B cell (primary cell): Measurements from ENCODE around the gene TACC3. TPM values are rescaled to one million over a fixed set of nuclear protein-coding genes. Genes with fewer than 3 reads are reported as not detected.

Experiments used
- ATAC-seq: fragments of 200-7000 bp; cut with Tn5 transposase; one replicate; pipeline ENCODE4 v1.10.0; 2021; ENCODE audit warnings: low read depth, mild to moderate bottlenecking, moderate number of reproducible peaks, moderate library complexity
- CTCF ChIA-PET: fragments of 350-600 bp; sonication (Branson Sonifier 250); formaldehyde crosslinking; loops from one replicate; lab custom pipeline; 2021; ENCODE audit warnings: antibody characterized with exemption, inconsistent platforms; lab: Charles Lee
- POLR2A ChIA-PET: fragments of 350-600 bp; sonication (Branson Sonifier 250); formaldehyde crosslinking; loops from one replicate; lab custom pipeline; 2021; ENCODE audit warnings: antibody characterized with exemption; lab: Charles Lee
- DNase-seq: peaks from one replicate; pipeline ENCODE4 v3.0.0; 2013
- H2AFZ ChIP-seq: 2 replicates; pipeline ENCODE4 v1.6.1; 2012; ENCODE audit warnings: mild to moderate bottlenecking, low read depth, low read length; ENCODE audit not compliant: insufficient read depth, poor library complexity, severe bottlenecking
- H3K27ac ChIP-seq, 2 donors: 1 replicate in 1 of 2; 2 replicates in 1 of 2; pipeline ENCODE4 v1.5.1; 2012 to 2013; ENCODE audit warnings: low read length in 2 of 2, mild to moderate bottlenecking in 2 of 2, moderate library complexity in 1 of 2
- H3K27me3 ChIP-seq, 4 experiments: fragments of 200-600 bp in 1 of 4; sonication (generic) in 1 of 4; replicated peaks in 1 of 4; 1 replicate in 2 of 4; 2 replicates in 2 of 4; pipeline versions ENCODE4 v1.6.1 to v1.7.0; 2013 to 2016; ENCODE audit warnings: low read length in 3 of 4, mild to moderate bottlenecking in 2 of 4, mixed read lengths in 1 of 4, moderate library complexity in 1 of 4; ENCODE audit not compliant: insufficient read depth in 4 of 4, control insufficient read depth in 3 of 4; ENCODE audit errors: control extremely low read depth in 1 of 4
- H3K36me3 ChIP-seq, 2 experiments: replicated peaks in 1 of 2; 1 replicate in 1 of 2; 2 replicates in 1 of 2; pipeline versions ENCODE4 v1.6.1 to v1.7.1; 2013; ENCODE audit warnings: low read length in 1 of 2; ENCODE audit not compliant: insufficient read depth in 2 of 2, control insufficient read depth in 1 of 2; ENCODE audit errors: control extremely low read depth in 1 of 2, extremely low read depth in 1 of 2
- H3K4me1 ChIP-seq, 2 donors: fragments of 200-600 bp in 1 of 2; sonication (generic) in 1 of 2; 1 replicate in 1 of 2; 2 replicates in 1 of 2; pipeline versions ENCODE4 v1.5.1 to v1.6.1; 2013 to 2017; ENCODE audit warnings: low read length in 2 of 2; ENCODE audit not compliant: control insufficient read depth in 2 of 2, insufficient read depth in 2 of 2
- H3K4me2 ChIP-seq: replicated peaks from 2 replicates; pipeline ENCODE3; 2012; ENCODE audit warnings: mild to moderate bottlenecking, low read depth, low read length; ENCODE audit not compliant: poor library complexity, severe bottlenecking
- H3K4me3 ChIP-seq, 5 experiments: fragments of 200-600 bp in 1 of 5; sonication (generic) in 1 of 5; 1 replicate in 3 of 5; 2 replicates in 2 of 5; pipeline versions ENCODE4 v1.5.1 to v1.7.0; 2011 to 2016; ENCODE audit warnings: low read length in 4 of 5, mild to moderate bottlenecking in 4 of 5, low read depth in 2 of 5, control low read depth in 1 of 5, moderate library complexity in 1 of 5; ENCODE audit not compliant: insufficient read depth in 1 of 5; ENCODE audit errors: control extremely low read depth in 1 of 5, extremely low read depth in 1 of 5
- H3K79me2 ChIP-seq: fragments of 200-600 bp; sonication (generic); one replicate; pipeline ENCODE4 v1.6.0; 2016; ENCODE audit warnings: low read length; ENCODE audit not compliant: control insufficient read depth, insufficient read depth
- H3K9ac ChIP-seq: fragments of 200-600 bp; sonication (generic); 2 replicates; pipeline ENCODE4 v1.6.1; 2017; ENCODE audit warnings: mild to moderate bottlenecking, low read length, moderate library complexity
- H3K9me3 ChIP-seq, 3 donors: one replicate each; pipeline versions ENCODE4 v1.6.1 to v1.7.1; 2013; ENCODE audit warnings: low read length in 2 of 3; ENCODE audit not compliant: control insufficient read depth in 2 of 3, insufficient read depth in 1 of 3; ENCODE audit errors: control extremely low read depth in 1 of 3
- H4K20me1 ChIP-seq: 2 replicates; pipeline ENCODE4 v1.6.0; 2012; ENCODE audit warnings: mild to moderate bottlenecking, low read length; ENCODE audit not compliant: insufficient read depth, control insufficient read depth, poor library complexity, severe bottlenecking
- H3K27ac Mint-ChIP-seq: one replicate; pipeline ENCODE4 v1.8.0; 2021; ENCODE audit warnings: mixed read lengths
- H3K27me3 Mint-ChIP-seq: one replicate; pipeline ENCODE4 v1.8.0; 2021; ENCODE audit warnings: mixed read lengths
- H3K4me1 Mint-ChIP-seq: one replicate; pipeline ENCODE4 v1.8.0; 2021; ENCODE audit warnings: mixed read lengths
- H3K4me3 Mint-ChIP-seq: one replicate; pipeline ENCODE4 v1.8.0; 2021; ENCODE audit warnings: mixed read lengths
- H3K9me3 Mint-ChIP-seq: one replicate; pipeline ENCODE4 v1.8.0; 2022; ENCODE audit warnings: mixed read lengths; ENCODE audit not compliant: insufficient read depth
- EZH2 ChIP-seq: IDR thresholded peaks from 2 replicates; pipeline ENCODE4 v1.6.1; 2012; ENCODE audit warnings: borderline replicate concordance, low read depth, mild to moderate bottlenecking, moderate library complexity, low read length; ENCODE audit not compliant: insufficient read depth, poor library complexity, severe bottlenecking
- WGBS: methylation state at CpG from one replicate; pipeline ENCODE4 v1.1.5; 2013; ENCODE audit warnings: missing lambda C conversion rate; ENCODE audit not compliant: insufficient coverage; 5-methylcytosine and 5-hydroxymethylcytosine counted together
- intact Hi-C: fragments of 100-400 bp; cut with micrococcal nuclease; formaldehyde crosslinking; loops from one replicate; pipeline ENCODE4 v1.10.0; 2022
- polyA plus RNA-seq: library from polyadenylated mRNA; depleted of rRNA; stranded (reverse); fragments of >200 nt; gene quantifications from 2 replicates; pipeline ENCODE4 v1.2.3, GENCODE V29; 2012
- total RNA-seq, 2 donors: library from RNA; stranded (reverse); fragments of 120-200 nt in 1 of 2; gene quantifications; 1 replicate in 1 of 2; 2 replicates in 1 of 2; pipeline versions ENCODE4 v1.2.3 to v1.2.4, GENCODE V29; 2013 to 2022
- TF ChIP-seq, protein P1 (sequence below): fragments of 200-600 bp; IDR thresholded peaks from one replicate; pipeline ENCODE4 v1.8.0; 2022; ENCODE audit warnings: antibody characterized with exemption, mild to moderate bottlenecking

TACC3 gene
- total and polyA plus RNA-seq, 2 donors (not counting 1 experiment from before 2014, with no cell fraction given): 29.5 to 47.9 TPM

DNA sequence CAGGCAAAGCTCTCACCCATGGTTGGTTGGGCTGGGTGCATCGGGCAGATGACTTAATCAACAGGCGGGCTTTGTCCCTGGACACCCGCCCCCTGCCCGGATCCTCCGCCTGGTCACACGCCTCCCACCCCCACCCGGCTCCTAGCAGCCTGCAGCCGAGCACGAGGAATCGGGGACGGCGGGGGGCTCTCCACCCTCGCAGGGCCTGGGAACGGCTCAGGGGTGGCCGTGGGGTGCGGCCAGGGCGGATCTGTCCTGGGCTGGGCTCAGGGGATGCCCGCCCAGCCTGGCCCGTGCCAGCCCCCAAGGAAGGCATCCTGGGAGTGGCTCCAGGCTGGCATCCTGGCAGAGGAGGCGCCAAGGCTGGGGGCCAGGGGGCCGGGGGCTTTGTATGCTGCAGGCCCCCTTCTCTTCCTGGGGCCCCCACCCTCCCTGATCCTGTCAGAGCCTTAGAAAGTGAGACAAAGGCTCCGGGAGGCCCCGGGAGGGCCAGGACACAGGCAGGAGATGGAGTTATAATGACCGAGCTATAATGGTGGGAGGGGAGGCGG lies 39.3 kb downstream of the TACC3 start:
- TF ChIP-seq, protein P1, sequence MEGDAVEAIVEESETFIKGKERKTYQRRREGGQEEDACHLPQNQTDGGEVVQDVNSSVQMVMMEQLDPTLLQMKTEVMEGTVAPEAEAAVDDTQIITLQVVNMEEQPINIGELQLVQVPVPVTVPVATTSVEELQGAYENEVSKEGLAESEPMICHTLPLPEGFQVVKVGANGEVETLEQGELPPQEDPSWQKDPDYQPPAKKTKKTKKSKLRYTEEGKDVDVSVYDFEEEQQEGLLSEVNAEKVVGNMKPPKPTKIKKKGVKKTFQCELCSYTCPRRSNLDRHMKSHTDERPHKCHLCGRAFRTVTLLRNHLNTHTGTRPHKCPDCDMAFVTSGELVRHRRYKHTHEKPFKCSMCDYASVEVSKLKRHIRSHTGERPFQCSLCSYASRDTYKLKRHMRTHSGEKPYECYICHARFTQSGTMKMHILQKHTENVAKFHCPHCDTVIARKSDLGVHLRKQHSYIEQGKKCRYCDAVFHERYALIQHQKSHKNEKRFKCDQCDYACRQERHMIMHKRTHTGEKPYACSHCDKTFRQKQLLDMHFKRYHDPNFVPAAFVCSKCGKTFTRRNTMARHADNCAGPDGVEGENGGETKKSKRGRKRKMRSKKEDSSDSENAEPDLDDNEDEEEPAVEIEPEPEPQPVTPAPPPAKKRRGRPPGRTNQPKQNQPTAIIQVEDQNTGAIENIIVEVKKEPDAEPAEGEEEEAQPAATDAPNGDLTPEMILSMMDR: no peak
- TF ChIP-seq EZH2: no peak
- H2AFZ ChIP-seq: no peak overlapping the region
- no peak overlapping the region for H3K4me3 ChIP-seq
- no peak overlapping the region for H3K9ac ChIP-seq
- ChIA-PET CTCF (interaction anchor here (0.8 kb wide), 1 partner anchor 12 kb away, joined by 3 read pairs; no protein-coding TSS in a partner anchor), POLR2A (no interaction called here)
- no peaks in the 10 kb centered on the region for H3K79me2 ChIP-seq
- Mint-ChIP-seq H3K9me3 (no peaks in the 10 kb centered on the region), H3K4me3 (no peak overlapping the region), H3K4me1 (peaks cover 9% of the 10 kb centered on the region), H3K27ac (no peak overlapping the region), H3K27me3 (peaks cover 6% of the 10 kb centered on the region)
- intact Hi-C loops: no loop called here
- no peaks in the 10 kb centered on the region for H3K9me3 ChIP-seq
- H3K36me3 ChIP-seq: no peaks in the 10 kb centered on the region
- peaks cover 0 to 23% (median 2%) of the 10 kb centered on the region in 4 experiments for H3K27me3 ChIP-seq
- no peak overlapping the region for H3K27ac ChIP-seq
- H3K4me1 ChIP-seq: peaks cover 3 to 4% of the 10 kb centered on the region in 2 donors
- DNase-seq (no peak), ATAC-seq (no peak)
- WGBS: 89% methylated on average over 20 of the region's 25 CpGs
- no peak overlapping the region for H3K4me2 ChIP-seq
- H4K20me1 ChIP-seq: no peaks in the 10 kb centered on the region

DNA sequence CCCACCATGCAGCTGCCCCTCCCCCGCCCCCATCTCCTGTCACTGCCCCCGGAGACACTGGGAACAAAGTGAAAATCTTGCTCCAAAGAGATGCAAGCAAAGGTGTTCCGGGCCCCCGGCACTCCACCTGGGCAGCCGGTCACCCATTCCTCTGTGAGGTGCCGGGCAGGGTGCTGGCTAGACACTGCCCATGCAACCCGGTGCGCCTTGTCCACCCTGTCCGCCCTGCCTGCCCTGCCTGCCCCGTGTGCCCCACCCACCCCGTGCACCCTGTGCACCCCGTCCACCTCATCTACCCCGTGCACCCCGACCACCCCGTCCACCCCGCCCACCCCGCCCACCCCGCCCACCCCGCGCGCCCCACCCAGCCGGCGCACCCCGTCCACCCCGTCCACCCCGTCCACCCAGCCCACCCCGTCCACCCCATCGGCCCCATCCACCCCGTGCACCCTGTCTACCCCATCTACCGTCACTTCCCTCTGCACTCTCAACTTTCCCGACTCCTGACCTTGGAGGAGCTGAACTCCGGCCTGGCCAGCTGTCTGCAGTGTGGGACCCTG lies 39.9 kb downstream of the TACC3 start:
- H3K27ac Mint-ChIP-seq: no peak overlapping the region
- Histone ChIP-seq H3K36me3 (no peaks in the 10 kb centered on the region), H3K27ac (no peak overlapping the region), H3K4me3 (no peak overlapping the region), H3K9me3 (no peaks in the 10 kb centered on the region), H3K4me2 (no peak overlapping the region), H4K20me1 (no peaks in the 10 kb centered on the region), H3K9ac (no peak overlapping the region), H3K27me3 (peaks cover 0 to 26% (median 2%) of the 10 kb centered on the region in 4 experiments), H3K79me2 (no peaks in the 10 kb centered on the region), H3K4me1 (peaks cover 4 to 8% of the 10 kb centered on the region in 2 donors), H2AFZ (no peak overlapping the region)
- DNase-seq (no peak), ATAC-seq (no peak)
- no peak for TF ChIP-seq EZH2
- TF ChIP-seq, protein P1: no peak
- H3K27me3 Mint-ChIP-seq: peaks cover 6% of the 10 kb centered on the region
- no peak overlapping the region for H3K4me3 Mint-ChIP-seq
- no peaks in the 10 kb centered on the region for H3K9me3 Mint-ChIP-seq
- CTCF ChIA-PET: interaction anchor here (0.8 kb wide), 1 partner anchor 13 kb away, joined by 3 read pairs; no protein-coding TSS in a partner anchor
- intact Hi-C loops: no loop called here
- POLR2A ChIA-PET: no interaction called here
- peaks cover 12% of the 10 kb centered on the region for H3K4me1 Mint-ChIP-seq
- 89% methylated on average over 12 of the region's 32 CpGs for WGBS
